ENCODE data around the gene LCE1A.

GRCh38 chr1:152860129-152860528 lies 32.9 kb downstream of the LCE1A start:
- TF ChIP-seq CTCF (conservative IDR thresholded peaks at IDR 0.05; ENCODE audit: low read length) (no peak), EZH2phosphoT487 (IDR thresholded peaks at IDR 0.05; ENCODE audit: borderline replicate concordance) (no peak)

Data from Loucy (cell line).